Hepatocyte (in vitro differentiated cells): Measurements from ENCODE around the gene CABP4. TPM values are rescaled to one million over a fixed set of nuclear protein-coding genes. Genes with fewer than 3 reads are reported as not detected.

ENCODE experiments used
- DNase-seq: peaks from one replicate; pipeline ENCODE4 v3.0.0-alpha.2; 2016; ENCODE audit warnings: low spot score
- H2AFZ ChIP-seq: fragments of 200-600 bp; sonication (generic); 2 replicates; pipeline ENCODE4 v1.6.0; 2016; ENCODE audit warnings: antibody characterized with exemption, mild to moderate bottlenecking
- H3K27ac ChIP-seq: fragments of 200-600 bp; sonication (generic); 2 replicates; pipeline ENCODE4 v1.5.1; 2016; ENCODE audit warnings: mild to moderate bottlenecking
- H3K27me3 ChIP-seq: fragments of 200-600 bp; sonication (generic); 2 replicates; pipeline ENCODE4 v1.6.1; 2016
- H3K36me3 ChIP-seq: fragments of 200-600 bp; sonication (generic); replicated peaks from 2 replicates; pipeline ENCODE4 v1.5.1; 2016; ENCODE audit warnings: low read depth; ENCODE audit not compliant: insufficient read depth
- H3K4me1 ChIP-seq: fragments of 200-600 bp; sonication (generic); 2 replicates; pipeline ENCODE4 v1.5.1; 2016; ENCODE audit warnings: mild to moderate bottlenecking, moderate library complexity; ENCODE audit not compliant: insufficient read depth
- H3K4me2 ChIP-seq: fragments of 200-600 bp; sonication (generic); 2 replicates; pipeline ENCODE4 v1.6.0; 2016
- H3K4me3 ChIP-seq: fragments of 200-600 bp; sonication (generic); 2 replicates; pipeline ENCODE4 v1.5.1; 2016; ENCODE audit warnings: mild to moderate bottlenecking
- H3K79me2 ChIP-seq: fragments of 200-600 bp; sonication (generic); 2 replicates; pipeline ENCODE4 v1.6.0; 2017; ENCODE audit warnings: mild to moderate bottlenecking
- H3K9me2 ChIP-seq: fragments of 200-600 bp; sonication (generic); replicated peaks from 2 replicates; pipeline ENCODE4 v1.6.0; 2017; ENCODE audit warnings: mild to moderate bottlenecking; ENCODE audit not compliant: insufficient read depth
- H3K9me3 ChIP-seq: fragments of 200-600 bp; sonication (generic); 2 replicates; pipeline ENCODE4 v1.5.1; 2016; ENCODE audit warnings: low read depth, mild to moderate bottlenecking
- H4K20me1 ChIP-seq: fragments of 200-600 bp; sonication (generic); 2 replicates; pipeline ENCODE4 v1.6.0; 2016; ENCODE audit warnings: mild to moderate bottlenecking; ENCODE audit not compliant: insufficient read depth, poor library complexity, severe bottlenecking
- CTCF ChIP-seq: fragments of 200-600 bp; sonication (generic); IDR thresholded peaks from 2 replicates; pipeline ENCODE4 v1.5.1; 2016; ENCODE audit warnings: antibody characterized with exemption, mild to moderate bottlenecking; ENCODE audit not compliant: poor library complexity
- EZH2 ChIP-seq: fragments of 200-600 bp; sonication (generic); IDR thresholded peaks from 2 replicates; pipeline ENCODE4 v1.6.1; 2016; ENCODE audit warnings: antibody characterized with exemption, mild to moderate bottlenecking, borderline replicate concordance
- EZH2phosphoT487 ChIP-seq: fragments of 200-600 bp; sonication (generic); IDR thresholded peaks from one replicate; pipeline ENCODE4 v1.6.1; 2018; ENCODE audit warnings: antibody characterized with exemption, mild to moderate bottlenecking, low read depth, moderate library complexity; ENCODE audit not compliant: unreplicated experiment, severe bottlenecking
- WGBS: methylation state at CpG from one replicate; pipeline ENCODE4 v1.1.6; 2016; ENCODE audit warnings: low lambda C conversion rate; ENCODE audit errors: missing lambda C conversion rate; 5-methylcytosine and 5-hydroxymethylcytosine counted together
- polyA plus RNA-seq: library from polyadenylated mRNA; unstranded; fragments of >200 nt; fragmentation: Nextera tagmentation; extraction: Ambion mirVana; gene quantifications from 2 replicates; pipeline ENCODE4 v1.2.1, GENCODE V29; 2016
- total RNA-seq: library from RNA; depleted of rRNA; stranded (reverse); fragments of >200 nt; gene quantifications from 2 replicates; pipeline ENCODE4 v1.2.3, GENCODE V29; 2014

Gene CABP4
- total and polyA plus RNA-seq, 2 experiments from 2014 or later = not detected

GRCh38 chr11:67438158-67438902, 16.8 kb upstream of the CABP4 start:
- H3K27ac ChIP-seq = no peak overlapping the region
- no peaks in the 10 kb centered on the region for H3K9me3 ChIP-seq
- no peak for DNase-seq
- no peaks in the 10 kb centered on the region for H3K27me3 ChIP-seq
- no peaks in the 10 kb centered on the region for H3K36me3 ChIP-seq
- 88% methylated on average over 21 of the region's 41 CpGs for WGBS
- peaks cover 15% of the 10 kb centered on the region for H3K79me2 ChIP-seq
- no peak overlapping the region for H2AFZ ChIP-seq
- H3K9me2 ChIP-seq = no peaks in the 10 kb centered on the region
- TF ChIP-seq EZH2 (no peak), EZH2phosphoT487 (no peak), CTCF (no peak)
- H3K4me1 ChIP-seq = peaks cover 6% of the 10 kb centered on the region
- no peaks in the 10 kb centered on the region for H4K20me1 ChIP-seq
- H3K4me2 ChIP-seq = no peak overlapping the region
- H3K4me3 ChIP-seq = no peak overlapping the region

- H3K4me3 ChIP-seq = no peak overlapping the region
- peaks cover 13% of the 10 kb centered on the region for H3K4me1 ChIP-seq
Observed at GRCh38 chr11:67439321-67440228, 15.6 kb upstream of the CABP4 start.

GRCh38 chr11:67440229-67441097, 14.7 kb upstream of the CABP4 start:
- Histone ChIP-seq H4K20me1 (no peaks in the 10 kb centered on the region), H2AFZ (no peak overlapping the region), H3K9me2 (no peaks in the 10 kb centered on the region), H3K4me1 (peaks cover 16% of the 10 kb centered on the region), H3K4me3 (no peak overlapping the region), H3K27me3 (no peaks in the 10 kb centered on the region), H3K79me2 (peaks cover 21% of the 10 kb centered on the region), H3K36me3 (no peaks in the 10 kb centered on the region), H3K27ac (no peak overlapping the region), H3K4me2 (no peak overlapping the region), H3K9me3 (no peaks in the 10 kb centered on the region)
- WGBS = 94% methylated on average over 17 of the region's 17 CpGs
- no peak for TF ChIP-seq EZH2
- TF ChIP-seq EZH2phosphoT487 = no peak
- TF ChIP-seq CTCF = no peak
- DNase-seq = no peak

More at GRCh38 chr11:67439321-67440228, 15.6 kb upstream of the CABP4 start:
- WGBS = 93% methylated on average over 28 of the region's 31 CpGs
- TF ChIP-seq CTCF = peak; percentile 5
- TF ChIP-seq EZH2 = no peak
- peaks cover 18% of the 10 kb centered on the region for H3K79me2 ChIP-seq
- H3K9me3 ChIP-seq = no peaks in the 10 kb centered on the region
- no peaks in the 10 kb centered on the region for H3K36me3 ChIP-seq
- H3K9me2 ChIP-seq = no peaks in the 10 kb centered on the region
- no peak overlapping the region for H2AFZ ChIP-seq
- no peaks in the 10 kb centered on the region for H3K27me3 ChIP-seq
- H4K20me1 ChIP-seq = no peaks in the 10 kb centered on the region
- H3K4me2 ChIP-seq = no peak overlapping the region
- no peak overlapping the region for H3K27ac ChIP-seq
- DNase-seq = no peak
